ENCODE results near the gene TRPC4. TPM values are rescaled to one million over a fixed set of nuclear protein-coding genes. Genes with fewer than 3 reads are reported as not detected.

TRPC4 gene
- polyA plus RNA-seq, 3 donors: not detected

GRCh38 chr13:37736045-37736444, 133.5 kb downstream of the TRPC4 start:
- no peaks in the 10 kb centered on the region for H3K9me3 ChIP-seq (replicated peaks in 1 of 2; ENCODE audit: control insufficient read depth in 1 of 2, insufficient read depth in 1 of 2, low read length in 2 of 2)
- no CpG with 5 or more reads among the region's 3 CpGs for WGBS (ENCODE audit: insufficient coverage)
- peaks cover 0 to 2% (median 1%) of the 10 kb centered on the region in 7 donors for H3K9me3 Mint-ChIP-seq

DNA sequence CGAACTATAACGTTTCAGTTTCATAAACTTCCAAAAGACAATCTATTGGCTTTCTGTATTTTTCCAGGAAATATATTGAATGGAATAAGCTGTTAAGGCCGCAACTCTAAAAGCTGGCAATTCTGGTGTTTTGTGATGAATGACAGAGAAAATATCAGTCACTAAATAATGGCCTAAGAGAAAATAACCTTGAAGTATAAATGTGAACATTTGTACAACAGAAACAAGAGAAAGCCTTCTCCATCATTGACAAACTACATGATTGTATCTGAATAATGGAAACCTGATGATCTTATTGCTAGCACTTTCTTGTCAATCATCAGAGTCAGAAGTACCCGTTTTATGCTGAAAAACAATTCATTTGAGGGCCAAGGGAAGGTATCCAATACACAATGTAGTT, 134.3 kb downstream of the TRPC4 start:
- H3K9me3 ChIP-seq (replicated peaks in 1 of 2; ENCODE audit: control insufficient read depth in 1 of 2, insufficient read depth in 1 of 2, low read length in 2 of 2): no peaks in the 10 kb centered on the region
- Mint-ChIP-seq H3K4me3 (no peak overlapping the region), H3K27ac (no peak overlapping the region), H3K4me1 (no peaks in the 10 kb centered on the region), H3K9me3 (peaks cover 0 to 2% (median 1%) of the 10 kb centered on the region in 7 donors), H3K27me3 (ENCODE audit: low read depth in 3 of 3) (no peaks in the 10 kb centered on the region), H3K36me3 (no peaks in the 10 kb centered on the region)
- no peak overlapping the region for H3K4me2 ChIP-seq (replicated peaks; ENCODE audit: extremely low read depth, low read length, poor library complexity, severe bottlenecking)
- no peaks in the 10 kb centered on the region for H4K20me1 ChIP-seq (ENCODE audit: insufficient read depth, low read length)
- H3K27me3 ChIP-seq (ENCODE audit: control insufficient read depth in 2 of 2, insufficient read depth in 2 of 2, low read length in 2 of 2): no peaks in the 10 kb centered on the region
- no peak overlapping the region for H3K27ac ChIP-seq (ENCODE audit: low read depth in 1 of 2, low read length in 2 of 2)
- no peaks in the 10 kb centered on the region for H3K4me1 ChIP-seq (ENCODE audit: control insufficient read depth in 1 of 2, insufficient read depth in 2 of 2, low read length in 2 of 2)
- H3K4me3 ChIP-seq (replicated peaks in 1 of 3; ENCODE audit: low read depth in 2 of 3, low read length in 3 of 3): no peak overlapping the region
- TF ChIP-seq, protein P1, sequence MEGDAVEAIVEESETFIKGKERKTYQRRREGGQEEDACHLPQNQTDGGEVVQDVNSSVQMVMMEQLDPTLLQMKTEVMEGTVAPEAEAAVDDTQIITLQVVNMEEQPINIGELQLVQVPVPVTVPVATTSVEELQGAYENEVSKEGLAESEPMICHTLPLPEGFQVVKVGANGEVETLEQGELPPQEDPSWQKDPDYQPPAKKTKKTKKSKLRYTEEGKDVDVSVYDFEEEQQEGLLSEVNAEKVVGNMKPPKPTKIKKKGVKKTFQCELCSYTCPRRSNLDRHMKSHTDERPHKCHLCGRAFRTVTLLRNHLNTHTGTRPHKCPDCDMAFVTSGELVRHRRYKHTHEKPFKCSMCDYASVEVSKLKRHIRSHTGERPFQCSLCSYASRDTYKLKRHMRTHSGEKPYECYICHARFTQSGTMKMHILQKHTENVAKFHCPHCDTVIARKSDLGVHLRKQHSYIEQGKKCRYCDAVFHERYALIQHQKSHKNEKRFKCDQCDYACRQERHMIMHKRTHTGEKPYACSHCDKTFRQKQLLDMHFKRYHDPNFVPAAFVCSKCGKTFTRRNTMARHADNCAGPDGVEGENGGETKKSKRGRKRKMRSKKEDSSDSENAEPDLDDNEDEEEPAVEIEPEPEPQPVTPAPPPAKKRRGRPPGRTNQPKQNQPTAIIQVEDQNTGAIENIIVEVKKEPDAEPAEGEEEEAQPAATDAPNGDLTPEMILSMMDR (IDR thresholded peaks at IDR 0.05): no peak
- no peaks in the 10 kb centered on the region for H3K36me3 ChIP-seq (replicated peaks in 1 of 2; ENCODE audit: control insufficient read depth in 1 of 2, insufficient read depth in 2 of 2, low read length in 2 of 2)
- no CpG with 5 or more reads among the region's 4 CpGs for WGBS (ENCODE audit: insufficient coverage)
- no peak for DNase-seq
- intact Hi-C loops (cut with micrococcal nuclease): no loop called here
- H3K9ac ChIP-seq (ENCODE audit: insufficient read depth, low read length, poor library complexity, severe bottlenecking): no peak overlapping the region
- H2AFZ ChIP-seq (ENCODE audit: insufficient read depth, low read depth, low read length, poor library complexity, severe bottlenecking): no peak overlapping the region
- H3K79me2 ChIP-seq (ENCODE audit: insufficient read depth, low read length): no peaks in the 10 kb centered on the region

More at GRCh38 chr13:37736045-37736444, 133.5 kb downstream of the TRPC4 start:
- Mint-ChIP-seq H3K4me3 (no peak overlapping the region), H3K27ac (no peak overlapping the region), H3K27me3 (ENCODE audit: low read depth in 3 of 3) (no peaks in the 10 kb centered on the region), H3K36me3 (no peaks in the 10 kb centered on the region), H3K4me1 (no peaks in the 10 kb centered on the region)
- no peak for DNase-seq
- no peaks in the 10 kb centered on the region for H3K4me1 ChIP-seq (ENCODE audit: control insufficient read depth in 1 of 2, insufficient read depth in 2 of 2, low read length in 2 of 2)
- H3K27ac ChIP-seq (ENCODE audit: low read depth in 1 of 2, low read length in 2 of 2): no peak overlapping the region
- no peak overlapping the region for H2AFZ ChIP-seq (ENCODE audit: insufficient read depth, low read depth, low read length, poor library complexity, severe bottlenecking)
- no peaks in the 10 kb centered on the region for H3K27me3 ChIP-seq (ENCODE audit: control insufficient read depth in 2 of 2, insufficient read depth in 2 of 2, low read length in 2 of 2)
- H4K20me1 ChIP-seq (ENCODE audit: insufficient read depth, low read length): no peaks in the 10 kb centered on the region
- TF ChIP-seq, protein P1 (IDR thresholded peaks at IDR 0.05): no peak
- no peak overlapping the region for H3K4me3 ChIP-seq (replicated peaks in 1 of 3; ENCODE audit: low read depth in 2 of 3, low read length in 3 of 3)
- intact Hi-C loops (cut with micrococcal nuclease): no loop called here
- H3K4me2 ChIP-seq (replicated peaks; ENCODE audit: extremely low read depth, low read length, poor library complexity, severe bottlenecking): no peak overlapping the region
- H3K9ac ChIP-seq (ENCODE audit: insufficient read depth, low read length, poor library complexity, severe bottlenecking): no peak overlapping the region
- no peaks in the 10 kb centered on the region for H3K36me3 ChIP-seq (replicated peaks in 1 of 2; ENCODE audit: control insufficient read depth in 1 of 2, insufficient read depth in 2 of 2, low read length in 2 of 2)
- no peaks in the 10 kb centered on the region for H3K79me2 ChIP-seq (ENCODE audit: insufficient read depth, low read length)

All from CD14-positive monocyte (primary cell).